A673 (cell line): ENCODE results near the gene FSTL4. TPM values are rescaled to one million over a fixed set of nuclear protein-coding genes. Genes with fewer than 3 reads are reported as not detected.

Experiments
- BruUV-seq: library from RNA; stranded (reverse); fragments of 400-500 nt; replicated peaks from 2 replicates; lab custom pipeline; 2021; lab: Mats Ljungman, UMichigan
- CTCF ChIA-PET: fragments of 300-600 bp; sonication (Branson Sonifier 250); formaldehyde crosslinking; loops from one replicate; lab custom pipeline; 2022; ENCODE audit warnings: antibody characterized with exemption; lab: Charles Lee
- POLR2A ChIA-PET: fragments of 300-600 bp; sonication (Branson Sonifier 250); formaldehyde crosslinking; loops from one replicate; lab custom pipeline; 2022; ENCODE audit warnings: antibody characterized with exemption; ENCODE audit not compliant: low non-redundant PET; lab: Charles Lee
- DNase-seq: peaks from one replicate; pipeline ENCODE4 v3.0.0-alpha.2; 2015; ENCODE audit warnings: low spot score
- H3K27ac ChIP-seq: fragments of 200-600 bp; sonication (generic); 2 replicates; pipeline ENCODE4 v1.5.1; 2016; ENCODE audit warnings: mixed run types, low read depth, mild to moderate bottlenecking, mixed read lengths, antibody characterized with exemption, low read length; ENCODE audit not compliant: poor library complexity, severe bottlenecking
- H3K27me3 ChIP-seq: fragments of 200-600 bp; sonication (generic); replicated peaks from 2 replicates; pipeline ENCODE4 v1.6.1; 2017; ENCODE audit warnings: mixed run types, low read depth, mild to moderate bottlenecking, mixed read lengths, antibody characterized with exemption, low read length; ENCODE audit not compliant: insufficient read depth, poor library complexity
- H3K36me3 ChIP-seq: fragments of 200-600 bp; sonication (generic); 2 replicates; pipeline ENCODE4 v1.6.1; 2016; ENCODE audit warnings: mixed run types, mild to moderate bottlenecking, mixed read lengths, antibody characterized with exemption, low read length; ENCODE audit not compliant: insufficient read depth, poor library complexity, severe bottlenecking
- H3K4me1 ChIP-seq: fragments of 200-600 bp; sonication (generic); 2 replicates; pipeline ENCODE4 v1.6.1; 2017; ENCODE audit warnings: mixed run types, mild to moderate bottlenecking, mixed read lengths, antibody characterized with exemption, low read length; ENCODE audit not compliant: insufficient read depth, poor library complexity, severe bottlenecking
- H3K4me3 ChIP-seq: fragments of 200-600 bp; sonication (generic); 2 replicates; pipeline ENCODE4 v1.5.1; 2016; ENCODE audit warnings: low read depth, mixed run types, mild to moderate bottlenecking, mixed read lengths, low read length; ENCODE audit not compliant: poor library complexity, severe bottlenecking
- H3K9me3 ChIP-seq: fragments of 200-600 bp; sonication (generic); 2 replicates; pipeline ENCODE4 v1.6.1; 2016; ENCODE audit warnings: mixed run types, low read depth, mild to moderate bottlenecking, mixed read lengths, antibody characterized with exemption, low read length; ENCODE audit not compliant: poor library complexity, severe bottlenecking
- EZH2 ChIP-seq: fragments of 200-600 bp; sonication (generic); IDR thresholded peaks from 2 replicates; pipeline ENCODE4 v1.6.1; 2017; ENCODE audit warnings: borderline replicate concordance, low read depth, mild to moderate bottlenecking, mixed read lengths, antibody characterized with exemption, low read length; ENCODE audit not compliant: poor library complexity, severe bottlenecking
- intact Hi-C: fragments of 100-400 bp; cut with micrococcal nuclease; formaldehyde crosslinking; loops from one replicate; pipeline ENCODE4 v1.10.0; 2022; ENCODE audit not compliant: unreplicated experiment
- total RNA-seq: library from RNA; stranded (reverse); gene quantifications from 2 replicates; pipeline ENCODE4 v1.2.3, GENCODE V29; 2021
- TF ChIP-seq, protein P1 (sequence below): fragments of 300-800, 200-600 bp; sonication (generic); conservative IDR thresholded peaks from 2 replicates; pipeline ENCODE4 v1.5.1; 2017; ENCODE audit warnings: low read depth, mild to moderate bottlenecking, antibody characterized with exemption, low read length, moderate library complexity, mixed read lengths

The FSTL4 gene
- total RNA-seq, 1 experiment from 2014 or later: 0.86 TPM

- TF ChIP-seq EZH2: no peak
- TF ChIP-seq, protein P1, sequence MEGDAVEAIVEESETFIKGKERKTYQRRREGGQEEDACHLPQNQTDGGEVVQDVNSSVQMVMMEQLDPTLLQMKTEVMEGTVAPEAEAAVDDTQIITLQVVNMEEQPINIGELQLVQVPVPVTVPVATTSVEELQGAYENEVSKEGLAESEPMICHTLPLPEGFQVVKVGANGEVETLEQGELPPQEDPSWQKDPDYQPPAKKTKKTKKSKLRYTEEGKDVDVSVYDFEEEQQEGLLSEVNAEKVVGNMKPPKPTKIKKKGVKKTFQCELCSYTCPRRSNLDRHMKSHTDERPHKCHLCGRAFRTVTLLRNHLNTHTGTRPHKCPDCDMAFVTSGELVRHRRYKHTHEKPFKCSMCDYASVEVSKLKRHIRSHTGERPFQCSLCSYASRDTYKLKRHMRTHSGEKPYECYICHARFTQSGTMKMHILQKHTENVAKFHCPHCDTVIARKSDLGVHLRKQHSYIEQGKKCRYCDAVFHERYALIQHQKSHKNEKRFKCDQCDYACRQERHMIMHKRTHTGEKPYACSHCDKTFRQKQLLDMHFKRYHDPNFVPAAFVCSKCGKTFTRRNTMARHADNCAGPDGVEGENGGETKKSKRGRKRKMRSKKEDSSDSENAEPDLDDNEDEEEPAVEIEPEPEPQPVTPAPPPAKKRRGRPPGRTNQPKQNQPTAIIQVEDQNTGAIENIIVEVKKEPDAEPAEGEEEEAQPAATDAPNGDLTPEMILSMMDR: no peak
- ChIA-PET POLR2A (no interaction called here), CTCF (interaction anchor here (0.7 kb wide), 1 partner anchor 149 kb away, joined by 3 read pairs; no protein-coding TSS in a partner anchor)
- H3K27ac ChIP-seq: no peak overlapping the region
- no peaks in the 10 kb centered on the region for H3K27me3 ChIP-seq
- no peak for DNase-seq
- H3K4me1 ChIP-seq: no peaks in the 10 kb centered on the region
- H3K36me3 ChIP-seq: no peaks in the 10 kb centered on the region
- no peaks in the 10 kb centered on the region for H3K9me3 ChIP-seq
- intact Hi-C loops: loop anchor here (5.0 kb wide), 1 partner anchor 150 kb away; no protein-coding TSS in a partner anchor
- no peak overlapping the region for H3K4me3 ChIP-seq
- BruUV-seq: no TSS peak
Observed at GRCh38 chr5:133261993-133262392, 350.3 kb downstream of the FSTL4 start.

GRCh38 chr5:133260715-133261114 lies 351.6 kb downstream of the FSTL4 start:
- H3K4me3 ChIP-seq: no peak overlapping the region
- CTCF ChIA-PET: no interaction called here

GRCh38 chr5:133259199-133259997 lies 352.9 kb downstream of the FSTL4 start:
- BruUV-seq: no TSS peak
- DNase-seq: no peak
- no peaks in the 10 kb centered on the region for H3K36me3 ChIP-seq
- H3K27ac ChIP-seq: no peak overlapping the region
- no peak overlapping the region for H3K4me3 ChIP-seq
- no peaks in the 10 kb centered on the region for H3K4me1 ChIP-seq
- no peaks in the 10 kb centered on the region for H3K27me3 ChIP-seq
- no peaks in the 10 kb centered on the region for H3K9me3 ChIP-seq
- ChIA-PET POLR2A (no interaction called here), CTCF (no interaction called here)
- no peak for TF ChIP-seq EZH2
- TF ChIP-seq, protein P1: no peak
- intact Hi-C loops: no loop called here

More at GRCh38 chr5:133260715-133261114, 351.6 kb downstream of the FSTL4 start:
- H3K27ac ChIP-seq: no peak overlapping the region
- no peaks in the 10 kb centered on the region for H3K36me3 ChIP-seq
- DNase-seq: no peak
- no peaks in the 10 kb centered on the region for H3K27me3 ChIP-seq
- no peaks in the 10 kb centered on the region for H3K9me3 ChIP-seq
- H3K4me1 ChIP-seq: no peaks in the 10 kb centered on the region
- intact Hi-C loops: loop anchor here (5.0 kb wide), 1 partner anchor 148 kb away; no protein-coding TSS in a partner anchor
- BruUV-seq: no TSS peak
- POLR2A ChIA-PET: no interaction called here
- TF ChIP-seq, protein P1: 0 out of 2 replicates have a peak, but pooled peaks have one; percentile 18
- no peak for TF ChIP-seq EZH2
